Suprapubic skin (tissue), 4 donors: ENCODE results near the gene VPS50. TPM values are rescaled to one million over a fixed set of nuclear protein-coding genes. Genes with fewer than 3 reads are reported as not detected.

ENCODE experiments used
- DNase-seq, 2 donors: peaks; one replicate each; pipeline ENCODE4 v3.0.0-alpha.2; 2019; ENCODE audit warnings: low spot score in 2 of 2
- H3K27ac ChIP-seq: fragments of 200-600 bp; sonication (generic); one replicate; pipeline ENCODE4 v1.5.1; 2019
- H3K27me3 ChIP-seq: fragments of 200-600 bp; sonication (generic); one replicate; pipeline ENCODE4 v1.5.1; 2019
- H3K36me3 ChIP-seq: fragments of 200-600 bp; sonication (generic); one replicate; pipeline ENCODE4 v1.5.1; 2019
- H3K4me1 ChIP-seq: fragments of 200-600 bp; sonication (generic); one replicate; pipeline ENCODE4 v1.5.1; 2019
- H3K4me3 ChIP-seq: fragments of 200-600 bp; sonication (generic); one replicate; pipeline ENCODE4 v1.5.1; 2019; ENCODE audit warnings: mild to moderate bottlenecking
- H3K9me3 ChIP-seq: fragments of 200-600 bp; sonication (generic); one replicate; pipeline ENCODE4 v1.5.1; 2019
- CTCF ChIP-seq, 2 donors: fragments of 200-600 bp in 1 of 2; fragments of 450-650 bp in 1 of 2; sonication (generic) in 1 of 2; IDR thresholded peaks; one replicate each; pipeline ENCODE4 v1.5.1; 2016 to 2019; ENCODE audit warnings: antibody characterized with exemption in 2 of 2, mild to moderate bottlenecking in 1 of 2, moderate library complexity in 1 of 2
- EP300 ChIP-seq: sonication (generic); formaldehyde crosslinking; IDR thresholded peaks from one replicate; pipeline ENCODE4 v1.6.1; 2017; ENCODE audit warnings: antibody characterized with exemption
- POLR2A ChIP-seq, 2 donors: fragments of 450-650 bp; IDR thresholded peaks; one replicate each; pipeline ENCODE4 v1.6.1; 2017; ENCODE audit warnings: antibody characterized with exemption in 2 of 2, mild to moderate bottlenecking in 2 of 2, moderate library complexity in 2 of 2
- POLR2AphosphoS5 ChIP-seq, 3 donors: sonication (generic); formaldehyde crosslinking; IDR thresholded peaks; one replicate each; pipeline ENCODE4 v1.6.1; 2017; ENCODE audit warnings: antibody characterized with exemption in 3 of 3
- WGBS: methylation state at CpG from one replicate; pipeline ENCODE4 v1.1.5; 2018; 5-methylcytosine and 5-hydroxymethylcytosine counted together
- total RNA-seq, 4 donors: library from RNA; depleted of rRNA; stranded (reverse); fragments of >200 nt; gene quantifications; one replicate each; pipeline ENCODE4 v1.1.0, GENCODE V29; 2016

Gene VPS50
- total RNA-seq, 4 donors from 2014 or later, result 12.5 to 57.6 (median 19.4) TPM

- DNase-seq, result no peak
- TF ChIP-seq POLR2AphosphoS5 (IDR thresholded peaks at IDR 0.05) (no peak), EP300 (no peak), POLR2A (IDR thresholded peaks at IDR 0.05) (no peak), CTCF (IDR thresholded peaks at IDR 0.05) (no peak)
- no peak overlapping the region for H3K4me3 ChIP-seq
- no peaks in the 10 kb centered on the region for H3K27me3 ChIP-seq
- 86% methylated on average over 3 of the region's 3 CpGs for WGBS
- H3K4me1 ChIP-seq, result no peaks in the 10 kb centered on the region
- H3K27ac ChIP-seq, result no peak overlapping the region
- H3K36me3 ChIP-seq, result no peaks in the 10 kb centered on the region
- no peaks in the 10 kb centered on the region for H3K9me3 ChIP-seq
Measured at GRCh38 chr7:93399642-93400041, 167.5 kb downstream of the VPS50 start.

- TF ChIP-seq EP300 (no peak), POLR2A (IDR thresholded peaks at IDR 0.05) (no peak), POLR2AphosphoS5 (IDR thresholded peaks at IDR 0.05) (no peak), CTCF (IDR thresholded peaks at IDR 0.05) (no peak)
- Histone ChIP-seq H3K27ac (no peak overlapping the region), H3K27me3 (no peaks in the 10 kb centered on the region), H3K36me3 (no peaks in the 10 kb centered on the region), H3K4me1 (no peaks in the 10 kb centered on the region), H3K9me3 (no peaks in the 10 kb centered on the region), H3K4me3 (no peak overlapping the region)
- no peak for DNase-seq
- WGBS, result 85% methylated on average over 5 of the region's 5 CpGs
Measured at GRCh38 chr7:93402944-93403343, 170.8 kb downstream of the VPS50 start.

- TF ChIP-seq CTCF (IDR thresholded peaks at IDR 0.05) (no peak), POLR2A (IDR thresholded peaks at IDR 0.05) (no peak), POLR2AphosphoS5 (IDR thresholded peaks at IDR 0.05) (no peak), EP300 (no peak)
- WGBS, result 86% methylated on average over 5 of the region's 5 CpGs
- H3K27me3 ChIP-seq, result no peaks in the 10 kb centered on the region
- no peaks in the 10 kb centered on the region for H3K9me3 ChIP-seq
- H3K36me3 ChIP-seq, result no peaks in the 10 kb centered on the region
- H3K4me1 ChIP-seq, result no peaks in the 10 kb centered on the region
- H3K4me3 ChIP-seq, result no peak overlapping the region
- no peak overlapping the region for H3K27ac ChIP-seq
- DNase-seq, result no peak
Measured at GRCh38 chr7:93407239-93407638, 175.1 kb downstream of the VPS50 start.

GRCh38 chr7:93409324-93409723, 177.2 kb downstream of the VPS50 start:
- no peaks in the 10 kb centered on the region for H3K27me3 ChIP-seq
- no peak overlapping the region for H3K27ac ChIP-seq
- DNase-seq, result no peak
- H3K36me3 ChIP-seq, result no peaks in the 10 kb centered on the region
- no peaks in the 10 kb centered on the region for H3K4me1 ChIP-seq
- no peaks in the 10 kb centered on the region for H3K9me3 ChIP-seq
- no peak for TF ChIP-seq POLR2A (IDR thresholded peaks at IDR 0.05)
- TF ChIP-seq EP300, result no peak
- no peak for TF ChIP-seq CTCF (IDR thresholded peaks at IDR 0.05)
- TF ChIP-seq POLR2AphosphoS5 (IDR thresholded peaks at IDR 0.05), result no peak
- H3K4me3 ChIP-seq, result no peak overlapping the region
- WGBS, result 68% methylated on average over 3 of the region's 3 CpGs

Other genes starting within 250 kb of the VPS50 start
- gene SAMD9, start 114.4 kb upstream of the VPS50 start, total RNA-seq, result 1 to 10 TPM; 1.9 to 3.4 (median 2.5) TPM
- gene SAMD9L, start 84.0 kb upstream of the VPS50 start, total RNA-seq, result 1 to 10 TPM; 1.2 to 6.7 (median 3.4) TPM
- gene HEPACAM2, start 5.9 kb upstream of the VPS50 start, total RNA-seq, result under 1 TPM in 1 of 4 donors, not detected in 3; 0.25 TPM